Measurements from ENCODE around the gene CCDC40.

DNA sequence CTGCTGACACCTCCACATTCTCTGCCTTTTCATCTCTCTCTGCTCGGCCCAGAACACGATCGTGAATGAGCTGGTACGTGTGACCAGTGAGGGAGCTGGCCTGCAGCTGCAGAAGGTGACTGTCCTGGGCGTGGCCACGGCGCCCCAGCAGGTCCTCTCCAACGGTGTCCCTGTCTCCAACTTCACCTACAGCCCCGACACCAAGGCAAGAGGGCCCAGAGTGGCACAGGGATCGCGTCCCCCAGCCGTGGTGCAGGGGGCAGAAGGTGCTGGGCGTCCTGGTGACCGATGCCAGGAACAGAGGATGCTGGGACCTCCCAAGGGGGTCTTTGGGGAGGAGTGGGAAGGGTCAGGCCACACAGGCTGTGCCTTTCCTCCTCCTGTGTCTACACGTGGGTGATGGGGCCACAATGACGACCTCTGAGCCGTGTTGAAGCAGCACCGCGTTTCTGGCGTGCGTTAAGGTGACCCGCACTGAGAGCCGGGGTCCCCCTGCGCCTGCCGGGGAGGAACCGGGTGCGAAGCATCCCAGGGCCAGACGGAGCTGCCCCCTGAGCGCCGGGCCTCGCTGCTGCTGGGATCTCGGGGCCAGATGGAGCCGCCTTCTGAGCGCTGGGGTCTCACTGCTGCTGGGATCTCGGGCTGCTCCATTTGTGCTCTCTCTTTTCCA is 82.3 kb downstream of the CCDC40 start:
- TF ChIP-seq EP300 (IDR thresholded peaks at IDR 0.05; ENCODE audit: low read length) (no peak), ZNF766 (CRISPR knock-in tag; conservative IDR thresholded peaks at IDR 0.05) (no peak), ZSCAN29 (IDR thresholded peaks at IDR 0.05) (no peak), RFX1 (IDR thresholded peaks at IDR 0.05) (no peak), NCOR1 (IDR thresholded peaks at IDR 0.05) (no peak), ZNF780A (CRISPR knock-in tag; IDR thresholded peaks at IDR 0.05) (no peak), SIX5 (IDR thresholded peaks at IDR 0.05; ENCODE audit: borderline replicate concordance in 1 of 2, insufficient read depth in 1 of 2, low read depth in 1 of 2, low read length in 2 of 2) (no peak)
- TF ChIP-seq, protein P1, sequence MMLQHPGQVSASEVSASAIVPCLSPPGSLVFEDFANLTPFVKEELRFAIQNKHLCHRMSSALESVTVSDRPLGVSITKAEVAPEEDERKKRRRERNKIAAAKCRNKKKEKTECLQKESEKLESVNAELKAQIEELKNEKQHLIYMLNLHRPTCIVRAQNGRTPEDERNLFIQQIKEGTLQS (IDR thresholded peaks at IDR 0.05) = no peak
- TF ChIP-seq, protein P1 (CRISPR knock-in tag; conservative IDR thresholded peaks at IDR 0.05) = no peak
- TF ChIP-seq, protein P2, sequence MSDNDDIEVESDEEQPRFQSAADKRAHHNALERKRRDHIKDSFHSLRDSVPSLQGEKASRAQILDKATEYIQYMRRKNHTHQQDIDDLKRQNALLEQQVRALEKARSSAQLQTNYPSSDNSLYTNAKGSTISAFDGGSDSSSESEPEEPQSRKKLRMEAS (CRISPR knock-in tag; IDR thresholded peaks at IDR 0.05) = no peak

Data from K562 (cell line).